ENCODE data around the gene NAV2.
A peak's percentile ranks its signal among the peaks of the same experiment; 100 is the strongest.

The NAV2 gene

GRCh38 chr11:20015529-20016427 lies 303.1 kb downstream of the NAV2 start:
- FAIRE-seq = no peak

DNA sequence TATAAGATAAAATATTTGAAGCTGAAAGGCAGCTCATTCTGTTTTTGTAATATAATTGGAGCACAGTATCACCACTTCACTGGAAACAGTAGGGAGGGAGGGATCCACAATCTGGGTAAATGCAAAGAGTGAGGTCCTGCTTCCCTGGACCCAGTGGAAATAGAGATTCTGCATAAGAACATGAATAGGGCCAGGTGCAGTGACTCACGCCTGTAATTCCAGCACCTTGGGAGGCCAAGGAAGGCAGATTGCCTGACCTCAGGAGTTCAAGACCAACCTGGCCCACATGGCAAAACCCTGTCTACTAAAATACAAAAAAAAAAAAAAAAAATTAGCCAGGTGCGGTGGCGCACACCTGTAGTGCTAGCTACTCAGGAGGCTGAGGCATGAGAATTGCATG lies 303.9 kb downstream of the NAV2 start:
- no peak for DNase-seq (ENCODE audit: low spot score)
- FAIRE-seq = no peak

More at GRCh38 chr11:20015529-20016427, 303.1 kb downstream of the NAV2 start:
- no peak for DNase-seq (ENCODE audit: low spot score)

DNA sequence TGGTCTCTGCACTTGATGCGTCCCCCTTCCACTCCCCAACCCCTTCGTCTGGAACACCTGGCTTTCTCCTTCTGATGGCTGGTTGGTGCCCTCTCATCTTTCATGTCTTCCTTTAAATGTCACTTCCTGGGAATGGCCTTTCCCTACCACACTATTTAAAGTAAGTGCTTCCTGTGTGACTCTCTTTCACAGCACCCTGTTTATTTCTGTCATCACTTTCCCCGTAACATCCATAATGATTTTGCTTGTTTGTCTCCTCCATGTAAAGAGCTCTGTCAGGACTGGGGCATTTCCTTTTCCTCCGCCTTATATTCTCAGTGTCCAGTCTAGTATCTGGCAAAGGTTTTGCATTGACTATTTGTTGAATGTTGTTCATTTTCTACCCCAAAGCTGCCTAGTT lies 304.7 kb downstream of the NAV2 start:
- DNase-seq (ENCODE audit: low spot score) (no peak), FAIRE-seq (no peak)

DNA sequence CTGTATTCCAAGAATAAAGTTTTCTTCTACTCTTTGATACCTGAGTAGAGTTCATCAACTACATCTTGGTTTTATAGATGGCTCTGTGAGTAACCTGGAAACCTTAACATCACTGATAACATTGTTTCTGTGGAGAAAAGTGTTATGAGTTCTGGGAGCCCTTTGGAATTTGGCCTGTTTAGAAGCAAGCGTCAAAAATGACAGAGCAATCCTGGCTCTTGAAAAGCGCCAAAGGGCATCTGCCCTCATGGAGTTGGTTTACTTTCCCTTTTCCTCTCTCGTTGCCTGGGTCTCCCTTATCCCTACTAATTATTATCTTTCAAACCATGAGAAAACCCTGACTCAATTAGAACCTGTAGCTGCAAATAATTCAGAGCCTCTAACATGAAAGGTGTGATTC lies 307.6 kb downstream of the NAV2 start:
- FAIRE-seq (no peak), DNase-seq (ENCODE audit: low spot score) (no peak)

DNA sequence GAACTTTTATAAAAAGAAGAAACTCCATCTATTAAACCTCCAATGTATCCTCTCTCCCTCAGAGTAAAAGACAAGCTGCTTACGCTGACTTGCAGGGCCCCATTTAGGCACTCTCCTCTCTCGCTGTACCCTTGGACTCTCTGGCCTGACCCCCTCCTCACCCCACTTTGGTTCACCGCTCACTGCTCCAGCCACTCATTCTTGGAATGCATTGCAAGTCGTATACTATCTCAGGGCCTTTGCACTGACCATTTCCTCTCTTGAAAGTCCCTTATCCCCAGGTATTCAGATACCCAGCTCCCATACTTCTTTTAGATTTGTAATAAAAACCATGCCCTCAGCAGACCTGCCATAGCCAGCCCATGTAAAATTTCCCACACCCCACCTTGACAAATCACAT lies 308.1 kb downstream of the NAV2 start:
- DNase-seq (ENCODE audit: low spot score) (no peak), FAIRE-seq (no peak)

DNA sequence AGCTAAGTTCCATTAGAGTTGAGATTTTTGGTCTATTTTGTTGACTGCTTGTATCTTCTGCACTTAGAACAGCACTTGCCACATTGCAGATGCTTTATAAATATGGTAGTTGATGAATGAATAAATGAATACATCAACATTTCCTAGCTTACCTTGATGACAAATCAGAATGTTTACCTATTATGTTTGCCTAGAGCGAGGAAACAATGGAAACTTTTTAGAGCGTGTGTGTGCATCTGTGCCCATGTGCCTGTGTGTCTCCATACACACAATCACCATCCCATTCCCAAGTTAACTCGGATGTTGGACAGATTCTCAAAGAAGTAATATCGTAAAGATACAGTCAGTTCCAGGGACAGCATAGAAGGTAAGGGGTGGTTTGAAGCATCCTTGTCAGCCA lies 308.6 kb downstream of the NAV2 start:
- FAIRE-seq (no peak), DNase-seq (ENCODE audit: low spot score) (no peak)

DNA sequence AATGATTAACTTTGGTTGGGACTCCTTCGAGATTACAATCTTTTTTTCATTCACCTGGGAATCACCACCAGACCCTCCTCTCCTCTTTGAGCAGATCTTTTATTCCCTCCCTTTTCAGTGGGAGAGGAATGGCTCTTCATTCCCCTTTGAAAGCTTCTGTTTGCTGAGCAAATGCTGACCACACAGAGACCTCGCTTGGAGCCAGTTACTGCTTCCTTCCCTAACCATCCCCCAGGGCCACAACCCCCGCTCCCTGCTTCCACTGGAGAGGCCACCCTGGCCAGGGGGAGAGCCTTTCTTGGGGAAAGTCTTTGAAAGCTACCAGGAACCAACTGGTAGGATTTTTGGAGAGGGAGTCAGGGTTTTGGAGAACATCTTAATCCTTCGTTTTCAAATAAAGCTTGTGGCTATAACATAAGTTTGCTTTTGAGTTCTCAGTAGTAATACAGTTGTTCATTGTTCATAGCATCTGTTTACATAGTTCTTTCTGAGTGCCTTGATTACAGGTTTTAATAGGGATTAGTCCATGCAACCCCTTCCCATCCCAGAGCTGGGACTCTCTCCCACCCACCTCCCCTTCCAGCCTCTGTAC lies 309.2 kb downstream of the NAV2 start:
- no peak for DNase-seq (ENCODE audit: low spot score)

DNA sequence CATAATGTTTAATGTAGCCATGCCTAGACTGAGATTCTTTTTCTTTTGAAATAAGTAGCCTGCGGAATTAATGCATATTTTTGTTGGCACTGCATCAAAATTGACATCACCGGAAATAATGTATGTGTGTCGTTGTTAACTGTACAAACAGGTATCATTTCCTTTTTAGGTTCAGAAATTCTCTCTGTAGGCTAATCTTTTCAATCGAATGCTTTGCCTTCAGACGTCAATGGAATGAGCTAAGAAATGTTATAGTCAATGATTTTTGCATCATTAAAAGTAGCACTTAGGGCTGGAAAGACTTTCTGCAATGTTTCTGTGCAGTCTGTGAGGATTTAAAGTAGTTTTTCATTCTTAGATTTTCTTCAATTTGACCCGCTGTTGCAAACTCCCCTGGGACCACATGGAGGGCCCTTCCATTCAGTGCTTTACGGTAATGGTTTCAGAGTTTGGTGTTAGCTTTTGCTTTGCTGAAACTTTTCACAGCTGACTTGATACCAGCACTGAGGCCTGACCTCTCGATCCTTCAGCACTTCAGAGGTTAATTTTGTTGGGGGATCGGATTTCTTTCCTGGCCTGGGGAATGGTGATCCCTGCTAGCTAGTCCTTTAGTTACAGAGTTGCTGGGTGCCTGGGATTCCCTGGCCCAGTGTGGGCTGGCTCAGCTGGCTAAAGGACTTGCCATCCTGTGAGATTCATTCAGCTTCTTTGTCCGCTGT lies 309.9 kb downstream of the NAV2 start:
- DNase-seq (ENCODE audit: low spot score) (no peak), FAIRE-seq (no peak)

More for the DNA sequence above, 309.2 kb downstream of the NAV2 start:
- no peak for FAIRE-seq

DNA sequence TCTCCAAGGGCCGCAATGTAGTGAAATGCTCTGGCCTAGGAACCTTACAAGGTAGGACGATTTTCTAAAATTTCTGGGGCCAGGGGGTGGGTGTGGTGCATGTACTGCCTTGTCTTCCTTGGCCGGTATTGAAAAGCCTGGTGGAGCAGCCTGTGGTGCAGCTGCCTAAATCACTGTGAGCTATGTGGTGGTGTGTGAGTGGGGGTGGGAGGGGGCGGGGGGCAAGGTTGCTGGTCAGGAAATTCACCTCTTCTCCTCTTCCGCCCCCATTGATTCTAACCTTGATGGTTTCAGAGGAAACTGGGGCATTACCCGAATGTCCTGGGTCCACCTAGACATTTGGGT lies 310.4 kb downstream of the NAV2 start:
- FAIRE-seq (no peak), DNase-seq (ENCODE audit: low spot score) (no peak)

GRCh38 chr11:20024172-20024935 lies 311.7 kb downstream of the NAV2 start:
- FAIRE-seq (no peak), DNase-seq (ENCODE audit: low spot score) (no peak)

DNA sequence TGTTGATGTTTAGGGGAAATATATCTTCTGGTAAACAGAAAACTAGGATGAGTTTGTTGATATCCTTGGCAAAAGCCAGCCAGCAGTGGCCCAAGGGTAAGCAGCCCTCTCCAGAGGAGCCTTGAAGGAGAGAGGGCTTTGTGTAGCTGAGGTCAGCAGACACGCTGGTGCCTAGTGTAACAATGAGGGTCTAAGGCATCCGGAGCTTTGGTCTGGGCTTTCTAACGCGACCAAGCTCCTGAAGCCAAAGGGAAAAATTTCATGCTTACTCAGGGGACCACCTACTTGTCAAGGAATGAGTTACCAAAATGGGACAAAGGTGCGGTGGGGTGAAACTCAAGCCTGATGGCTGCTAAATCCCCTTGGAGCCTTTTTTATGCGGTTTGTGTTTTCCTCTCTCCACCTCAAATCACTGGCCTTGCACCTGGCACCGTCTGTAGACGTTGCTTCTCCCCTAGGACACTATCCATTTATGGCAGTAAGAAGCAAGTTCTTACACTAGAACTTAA lies 312.7 kb downstream of the NAV2 start:
- DNase-seq (ENCODE audit: low spot score) (no peak), FAIRE-seq (no peak)

- no peak for DNase-seq (ENCODE audit: low spot score)
- no peak for FAIRE-seq
Measured at GRCh38 chr11:20026629-20027555, 314.3 kb downstream of the NAV2 start.

GRCh38 chr11:20027556-20028013 lies 314.9 kb downstream of the NAV2 start:
- DNase-seq (ENCODE audit: low spot score) = no peak
- no peak for FAIRE-seq

GRCh38 chr11:20029193-20029592 lies 316.6 kb downstream of the NAV2 start:
- no peak for DNase-seq (ENCODE audit: low spot score)
- FAIRE-seq = no peak

DNA sequence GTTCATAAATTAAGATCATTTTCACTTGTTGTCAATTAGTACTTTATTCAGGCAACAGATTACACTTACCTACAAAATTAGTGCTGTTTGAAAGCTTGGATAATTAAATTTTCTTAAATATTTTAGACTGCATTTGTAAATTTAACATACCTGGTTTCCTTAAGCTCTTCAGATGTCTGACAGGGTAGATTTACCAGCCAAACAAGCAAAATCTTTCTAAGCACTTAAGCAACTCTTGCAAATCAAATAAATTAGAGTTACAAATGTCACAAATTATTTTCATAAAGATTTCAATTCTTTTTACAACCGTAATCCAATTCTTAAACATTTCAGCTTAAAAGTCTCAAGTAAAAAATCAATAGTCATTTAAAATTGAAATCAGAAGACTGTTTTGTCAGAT lies 317.8 kb downstream of the NAV2 start:
- DNase-seq (ENCODE audit: low spot score) (no peak), FAIRE-seq (no peak)

GRCh38 chr11:20031155-20032001 lies 318.7 kb downstream of the NAV2 start:
- DNase-seq (ENCODE audit: low spot score) (peak; percentile 98), FAIRE-seq (peak; percentile 96)

- DNase-seq (ENCODE audit: low spot score) (no peak), FAIRE-seq (no peak)
Measured at GRCh38 chr11:20032127-20032526, 319.5 kb downstream of the NAV2 start.

- no peak for FAIRE-seq
- DNase-seq (ENCODE audit: low spot score) = no peak
Measured at GRCh38 chr11:20032577-20033260, 320.1 kb downstream of the NAV2 start.

- no peak for DNase-seq (ENCODE audit: low spot score)
Measured at GRCh38 chr11:20033806-20034205, 321.2 kb downstream of the NAV2 start.

More at GRCh38 chr11:20033806-20034205, 321.2 kb downstream of the NAV2 start:
- FAIRE-seq = no peak
